Smooth muscle cell (in vitro differentiated cells): ENCODE results near the gene OSGEPL1. TPM values are rescaled to one million over a fixed set of nuclear protein-coding genes. Genes with fewer than 3 reads are reported as not detected.

Source experiments
- DNase-seq: peaks from one replicate; lab custom pipeline; 2025; ENCODE audit not compliant: unreplicated experiment; lab: John Stamatoyannopoulos, UW
- H2AFZ ChIP-seq: fragments of 200-600 bp; sonication (generic); 2 replicates; pipeline ENCODE4 v1.6.0; 2016; ENCODE audit warnings: antibody characterized with exemption, low read depth, mild to moderate bottlenecking
- H3F3A ChIP-seq: fragments of 200-600 bp; sonication (generic); 2 replicates; pipeline ENCODE4 v1.6.0; 2017; ENCODE audit warnings: antibody characterized with exemption, low read depth
- H3K27ac ChIP-seq: fragments of 200-600 bp; sonication (generic); 2 replicates; pipeline ENCODE4 v1.5.1; 2016; ENCODE audit warnings: low read depth, mild to moderate bottlenecking
- H3K27me3 ChIP-seq: fragments of 200-600 bp; sonication (generic); 2 replicates; pipeline ENCODE4 v1.6.1; 2016; ENCODE audit warnings: low read depth, mild to moderate bottlenecking
- H3K36me3 ChIP-seq: fragments of 200-600 bp; sonication (generic); 2 replicates; pipeline ENCODE4 v1.5.1; 2016; ENCODE audit warnings: low read depth
- H3K4me1 ChIP-seq: fragments of 200-600 bp; sonication (generic); 2 replicates; pipeline ENCODE4 v1.5.1; 2016; ENCODE audit warnings: low read depth
- H3K4me2 ChIP-seq: fragments of 200-600 bp; sonication (generic); 2 replicates; pipeline ENCODE4 v1.6.0; 2016; ENCODE audit warnings: mild to moderate bottlenecking
- H3K4me3 ChIP-seq: fragments of 200-600 bp; sonication (generic); 2 replicates; pipeline ENCODE4 v1.5.1; 2016; ENCODE audit warnings: mild to moderate bottlenecking
- H3K79me2 ChIP-seq: fragments of 200-600 bp; sonication (generic); 2 replicates; pipeline ENCODE4 v1.6.0; 2016; ENCODE audit warnings: low read depth, mild to moderate bottlenecking
- H3K9ac ChIP-seq: fragments of 200-600 bp; sonication (generic); 2 replicates; pipeline ENCODE4 v1.6.0; 2016; ENCODE audit warnings: low read depth
- H3K9me3 ChIP-seq: fragments of 200-600 bp; sonication (generic); replicated peaks from 2 replicates; pipeline ENCODE4 v1.5.1; 2016; ENCODE audit warnings: low read depth
- H4K20me1 ChIP-seq: fragments of 200-600 bp; sonication (generic); 2 replicates; pipeline ENCODE4 v1.6.0; 2016; ENCODE audit warnings: low read depth
- CTCF ChIP-seq: fragments of 200-600 bp; sonication (generic); IDR thresholded peaks from 2 replicates; pipeline ENCODE4 v1.5.1; 2017; ENCODE audit warnings: borderline replicate concordance, mild to moderate bottlenecking, antibody characterized with exemption; ENCODE audit not compliant: insufficient read depth, poor library complexity, severe bottlenecking
- WGBS: methylation state at CpG from one replicate; pipeline ENCODE4 v1.1.7; 2016; ENCODE audit warnings: low lambda C conversion rate; 5-methylcytosine and 5-hydroxymethylcytosine counted together
- polyA plus RNA-seq: library from polyadenylated mRNA; unstranded; fragments of >200 nt; fragmentation: Nextera tagmentation; extraction: Ambion mirVana; gene quantifications from 2 replicates; pipeline ENCODE4 v1.2.1, GENCODE V29; 2016
- total RNA-seq: library from RNA; depleted of rRNA; stranded (reverse); fragments of >200 nt; gene quantifications from 2 replicates; pipeline ENCODE4 v1.2.3, GENCODE V29; 2014

OSGEPL1 gene
- 6.1 and 16.7 TPM in 2 replicates for total RNA-seq
- 11.8 and 12.6 TPM in 2 replicates for polyA plus RNA-seq

DNA sequence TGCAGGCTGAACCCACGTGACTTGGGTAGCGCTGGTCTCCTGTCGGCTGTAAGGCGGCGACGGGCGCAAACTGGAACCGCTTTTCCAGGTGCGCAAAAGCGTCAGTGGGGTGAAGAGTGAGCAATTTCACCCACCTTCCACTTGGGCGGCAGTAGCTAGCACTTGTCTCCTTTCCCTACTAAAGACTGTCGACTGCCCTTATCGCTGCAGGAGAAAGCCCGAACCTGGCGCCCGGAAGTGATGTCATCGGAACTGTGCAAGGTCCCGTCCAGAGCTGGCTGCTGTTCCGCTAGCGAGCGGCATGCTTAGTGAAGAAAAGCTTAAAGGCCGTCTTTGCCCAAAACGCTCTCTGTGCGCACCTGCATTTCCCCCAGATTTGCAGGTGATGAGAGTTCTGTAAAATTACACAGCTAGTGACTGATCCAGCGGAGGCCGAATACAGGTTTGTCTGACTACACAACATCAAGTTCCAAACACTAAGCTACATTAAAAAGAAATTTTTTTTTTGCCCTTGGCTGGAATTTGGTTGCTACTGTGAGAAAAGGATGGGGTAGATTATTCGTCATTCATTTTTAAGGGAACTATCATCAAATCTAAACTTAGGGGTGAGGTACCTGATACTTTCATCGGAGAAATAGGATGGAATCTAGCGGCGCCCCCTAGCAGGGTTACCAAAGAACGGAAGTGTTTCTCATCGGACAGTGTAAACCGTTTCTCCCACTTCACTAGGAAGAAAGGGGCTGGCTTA lies at the start of gene OSGEPL1:
Gene OSGEPL1 (minus strand): TSS at position 242 of the 748 bp plus-strand sequence. CDS start 1,152 bp downstream, outside the sequence.
- Histone ChIP-seq H3K27me3 (no peaks in the 10 kb centered on the region), H3F3A (peaks cover 11% of the 10 kb centered on the region), H4K20me1 (no peaks in the 10 kb centered on the region), H3K36me3 (no peaks in the 10 kb centered on the region), H3K4me3 (peak within 1 kb of the TSS; percentile 96), H3K9ac (peak within 1 kb of the TSS; percentile 60), H2AFZ (peak within 1 kb of the TSS; percentile 100), H3K4me1 (no peaks in the 10 kb centered on the region), H3K79me2 (no peaks in the 10 kb centered on the region), H3K4me2 (peak within 1 kb of the TSS; percentile 96), H3K27ac (peak within 1 kb of the TSS; percentile 41), H3K9me3 (no peaks in the 10 kb centered on the region)
- TF ChIP-seq CTCF: peak; percentile 45
- 1% methylated on average over 33 of the region's 33 CpGs for WGBS
- DNase-seq: peak; percentile 39

GRCh38 chr2:189803431-189803830 lies 40.8 kb upstream of the OSGEPL1 start:
- Histone ChIP-seq H3K79me2 (no peaks in the 10 kb centered on the region), H3K4me3 (no peak overlapping the region), H3F3A (no peaks in the 10 kb centered on the region), H2AFZ (no peak overlapping the region), H3K4me2 (no peak overlapping the region), H3K27ac (no peak overlapping the region), H3K4me1 (no peaks in the 10 kb centered on the region), H3K9me3 (no peaks in the 10 kb centered on the region), H3K27me3 (no peaks in the 10 kb centered on the region), H4K20me1 (no peaks in the 10 kb centered on the region), H3K9ac (no peak overlapping the region), H3K36me3 (peaks cover 11% of the 10 kb centered on the region)
- WGBS: 95% methylated on average over 3 of the region's 3 CpGs
- DNase-seq: no peak
- no peak for TF ChIP-seq CTCF

- H3K79me2 ChIP-seq: no peaks in the 10 kb centered on the region
- no peaks in the 10 kb centered on the region for H3K4me1 ChIP-seq
- no peak overlapping the region for H3K27ac ChIP-seq
- H3K27me3 ChIP-seq: no peaks in the 10 kb centered on the region
- peaks cover 11% of the 10 kb centered on the region for H3K36me3 ChIP-seq
- H3K9ac ChIP-seq: no peak overlapping the region
- H3K4me3 ChIP-seq: no peak overlapping the region
- no peaks in the 10 kb centered on the region for H4K20me1 ChIP-seq
- H3F3A ChIP-seq: no peaks in the 10 kb centered on the region
- no peak overlapping the region for H3K4me2 ChIP-seq
- no peak for TF ChIP-seq CTCF
- no peaks in the 10 kb centered on the region for H3K9me3 ChIP-seq
- no peak overlapping the region for H2AFZ ChIP-seq
- 84% methylated on average over 2 of the region's 2 CpGs for WGBS
- DNase-seq: no peak
Observed at GRCh38 chr2:189802396-189802912, 39.9 kb upstream of the OSGEPL1 start.
